Measurements from ENCODE around the gene EHBP1.
A peak's percentile ranks its signal among the peaks of the same experiment; 100 is the strongest.
"Not testable (repeated sequence)": the region's sequence is repeated elsewhere in the genome, so short reads cannot be mapped to it uniquely, and the experiment has no call there.

EHBP1 gene

DNA sequence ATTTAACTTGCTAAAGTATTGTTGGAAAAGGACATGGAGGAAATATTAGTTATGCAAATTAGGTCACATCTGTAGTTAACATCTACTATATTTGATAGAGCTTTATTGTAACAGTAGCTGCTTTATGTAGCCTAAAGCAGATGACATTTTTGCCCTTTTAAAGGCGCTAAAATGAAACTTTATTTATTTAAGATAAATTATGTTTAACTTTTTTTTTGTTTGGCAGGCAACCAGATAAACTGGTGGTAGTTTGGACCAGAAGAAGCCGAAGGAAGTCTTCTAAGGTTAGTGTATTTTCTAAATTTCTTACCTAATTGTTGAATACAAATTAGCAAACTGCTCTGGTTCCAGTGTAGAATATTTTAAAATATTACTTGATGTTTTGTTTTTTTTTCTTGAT is 41.7 kb downstream of the EHBP1 start:
- TF ChIP-seq, protein P1, sequence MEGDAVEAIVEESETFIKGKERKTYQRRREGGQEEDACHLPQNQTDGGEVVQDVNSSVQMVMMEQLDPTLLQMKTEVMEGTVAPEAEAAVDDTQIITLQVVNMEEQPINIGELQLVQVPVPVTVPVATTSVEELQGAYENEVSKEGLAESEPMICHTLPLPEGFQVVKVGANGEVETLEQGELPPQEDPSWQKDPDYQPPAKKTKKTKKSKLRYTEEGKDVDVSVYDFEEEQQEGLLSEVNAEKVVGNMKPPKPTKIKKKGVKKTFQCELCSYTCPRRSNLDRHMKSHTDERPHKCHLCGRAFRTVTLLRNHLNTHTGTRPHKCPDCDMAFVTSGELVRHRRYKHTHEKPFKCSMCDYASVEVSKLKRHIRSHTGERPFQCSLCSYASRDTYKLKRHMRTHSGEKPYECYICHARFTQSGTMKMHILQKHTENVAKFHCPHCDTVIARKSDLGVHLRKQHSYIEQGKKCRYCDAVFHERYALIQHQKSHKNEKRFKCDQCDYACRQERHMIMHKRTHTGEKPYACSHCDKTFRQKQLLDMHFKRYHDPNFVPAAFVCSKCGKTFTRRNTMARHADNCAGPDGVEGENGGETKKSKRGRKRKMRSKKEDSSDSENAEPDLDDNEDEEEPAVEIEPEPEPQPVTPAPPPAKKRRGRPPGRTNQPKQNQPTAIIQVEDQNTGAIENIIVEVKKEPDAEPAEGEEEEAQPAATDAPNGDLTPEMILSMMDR (IDR thresholded peaks at IDR 0.05; ENCODE audit: low read depth, low read length, missing control alignments), result no peak
- no peak for DNase-seq (ENCODE audit: extremely low read depth, low read depth)
- no peak overlapping the region for H3K4me3 ChIP-seq (replicated peaks; ENCODE audit: low read depth, low read length)

DNA sequence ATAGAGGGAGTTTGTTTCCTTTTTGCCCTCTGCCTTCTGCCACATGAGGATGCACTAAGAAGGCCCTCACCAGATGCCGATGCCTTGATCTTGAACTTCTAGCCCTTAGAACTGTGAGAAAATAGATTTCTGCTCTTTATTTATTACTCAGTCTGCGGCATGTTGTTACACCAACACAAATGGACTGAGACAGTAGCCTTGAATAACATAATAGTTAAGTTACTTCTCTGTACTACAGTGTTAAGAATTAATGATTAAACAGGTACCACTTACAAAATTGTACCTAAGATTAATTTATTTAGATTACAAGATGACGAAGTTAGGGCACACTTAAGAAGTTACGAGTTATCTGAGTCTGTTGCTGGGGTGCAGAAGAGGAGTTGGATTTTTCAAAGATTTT is 42.4 kb downstream of the EHBP1 start:
- H3K4me3 ChIP-seq (replicated peaks; ENCODE audit: low read depth, low read length), result no peak overlapping the region
- TF ChIP-seq, protein P1 (IDR thresholded peaks at IDR 0.05; ENCODE audit: low read depth, low read length, missing control alignments), result no peak
- no peak for DNase-seq (ENCODE audit: extremely low read depth, low read depth)

DNA sequence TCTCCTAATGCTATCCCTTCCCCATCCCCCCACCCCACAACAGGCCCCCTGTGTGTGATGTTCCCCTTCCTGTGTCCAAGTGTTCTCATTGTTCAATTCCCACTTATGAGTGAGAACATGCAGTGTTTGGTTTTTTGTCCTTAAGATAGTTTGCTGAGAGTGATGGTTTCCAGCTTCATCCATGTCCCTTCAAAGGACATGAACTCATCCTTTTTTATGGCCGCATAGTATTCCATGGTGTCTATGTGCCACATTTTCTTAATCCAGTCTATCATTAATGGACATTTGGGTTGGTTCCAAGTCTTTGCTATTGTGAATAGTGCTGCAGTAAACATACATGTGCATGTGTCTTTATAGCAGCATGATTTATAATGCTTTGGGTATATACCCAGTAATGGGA is 43.6 kb downstream of the EHBP1 start:
- DNase-seq (ENCODE audit: extremely low read depth, low read depth); H3K4me3 ChIP-seq (replicated peaks; ENCODE audit: low read depth, low read length): not testable (repeated sequence)

DNA sequence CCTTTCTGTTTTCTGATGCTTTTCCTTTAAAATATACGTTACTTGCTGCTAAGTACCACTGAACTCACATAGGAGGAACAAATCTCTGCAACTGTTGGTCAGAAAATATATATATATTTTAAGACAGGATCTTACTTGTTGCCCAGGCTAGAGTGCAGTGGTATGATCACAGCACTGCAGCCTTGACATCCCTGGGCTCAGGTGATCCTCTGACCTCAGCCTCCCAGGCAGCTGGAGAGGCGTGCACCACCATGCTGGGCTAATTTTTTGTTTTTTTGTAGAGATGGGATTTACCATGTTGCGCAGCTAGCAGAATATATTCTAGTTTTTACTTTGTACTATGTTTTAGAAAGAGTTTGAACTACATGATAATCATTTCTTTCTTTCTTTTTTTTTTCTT is 51.5 kb downstream of the EHBP1 start:
- TF ChIP-seq, protein P1 (IDR thresholded peaks at IDR 0.05; ENCODE audit: low read depth, low read length, missing control alignments), result no peak
- no peak for DNase-seq (ENCODE audit: extremely low read depth, low read depth)
- H3K4me3 ChIP-seq (replicated peaks; ENCODE audit: low read depth, low read length), result no peak overlapping the region

DNA sequence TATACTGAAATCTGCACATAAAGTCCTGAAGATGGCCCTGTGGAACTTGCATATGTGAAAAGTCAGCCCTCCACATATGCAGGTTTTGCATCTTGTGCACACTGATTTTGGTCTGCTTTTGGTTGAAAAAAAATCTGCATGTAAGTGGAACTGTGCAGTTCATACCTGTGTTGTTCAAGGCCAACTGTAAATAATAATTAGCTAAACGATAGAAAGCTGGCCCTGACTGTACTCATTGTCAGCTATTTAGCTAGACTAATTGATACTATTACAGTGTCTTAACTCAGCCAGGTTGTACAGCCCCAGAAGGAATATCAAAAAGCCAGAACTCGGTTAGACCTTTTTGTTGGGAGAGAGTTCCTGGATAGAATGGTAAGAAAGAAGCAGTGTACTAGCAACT is 54.5 kb downstream of the EHBP1 start:
- no peak overlapping the region for H3K4me3 ChIP-seq (replicated peaks; ENCODE audit: low read depth, low read length)
- TF ChIP-seq, protein P1 (IDR thresholded peaks at IDR 0.05; ENCODE audit: low read depth, low read length, missing control alignments), result no peak
- no peak for DNase-seq (ENCODE audit: extremely low read depth, low read depth)

DNA sequence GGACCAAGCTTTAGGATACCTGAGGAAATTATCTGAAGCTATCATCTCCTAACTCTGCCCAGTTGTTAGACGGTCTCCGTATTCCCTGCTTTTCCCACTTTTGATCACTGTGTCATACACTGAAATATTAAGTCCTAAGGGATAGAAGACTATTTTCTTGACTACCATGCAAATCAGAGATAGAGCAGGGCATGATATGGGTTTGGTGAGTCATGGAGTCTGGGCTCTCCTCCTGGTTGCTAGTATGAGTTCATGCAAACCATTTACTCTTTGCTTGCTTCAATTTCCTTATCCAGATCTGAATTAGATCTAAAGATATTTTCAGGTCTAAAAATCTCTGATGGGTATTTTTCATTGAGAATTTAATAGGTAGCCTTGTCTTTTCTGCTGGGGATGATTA is 55.0 kb downstream of the EHBP1 start:
- no peak overlapping the region for H3K4me3 ChIP-seq (replicated peaks; ENCODE audit: low read depth, low read length)
- peak; percentile 2 for DNase-seq (ENCODE audit: extremely low read depth, low read depth)
- TF ChIP-seq, protein P1 (IDR thresholded peaks at IDR 0.05; ENCODE audit: low read depth, low read length, missing control alignments), result no peak

DNA sequence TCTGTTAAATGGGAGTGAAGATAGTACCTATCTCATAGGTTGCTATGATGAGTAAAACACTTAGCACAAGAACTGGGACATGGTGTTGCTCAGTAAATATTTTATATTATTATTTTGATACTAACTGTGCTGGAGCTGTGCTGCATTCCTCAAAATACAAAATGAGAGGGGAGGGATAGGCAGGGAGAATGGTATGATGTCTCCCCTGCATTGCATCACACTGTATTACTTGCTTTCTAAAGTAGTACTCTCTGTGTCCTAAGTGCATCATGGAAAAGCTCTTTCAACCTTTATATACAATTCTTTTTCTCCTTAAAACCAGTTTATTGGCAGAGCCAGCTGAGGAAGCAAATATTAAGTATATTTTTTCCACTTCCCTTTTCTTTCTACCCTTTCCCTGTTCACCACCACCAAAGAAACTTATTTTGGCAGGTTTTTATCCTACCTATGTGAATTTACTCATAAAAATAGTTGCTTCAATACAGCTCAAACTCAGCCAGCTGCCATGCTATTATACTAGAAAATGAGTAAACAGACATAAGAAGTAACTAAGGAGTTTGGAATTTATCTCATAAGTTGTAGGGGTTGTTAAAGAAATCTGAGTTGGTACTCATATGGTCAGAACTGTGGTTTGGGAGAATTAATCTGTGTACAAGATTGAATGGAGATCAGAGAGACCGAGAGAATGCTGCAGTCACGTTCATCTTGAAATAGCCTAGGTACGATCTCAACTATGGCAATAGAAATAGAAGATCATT is 60.3 kb downstream of the EHBP1 start:
- TF ChIP-seq, protein P1 (IDR thresholded peaks at IDR 0.05; ENCODE audit: low read depth, low read length, missing control alignments), result no peak
- no peak for DNase-seq (ENCODE audit: extremely low read depth, low read depth)

More for the DNA sequence above, 60.3 kb downstream of the EHBP1 start:
- no peak overlapping the region for H3K4me3 ChIP-seq (replicated peaks; ENCODE audit: low read depth, low read length)

All from HFF-Myc (cell line).